GM12878 (cell line): ENCODE data around the gene SULT2B1. TPM values are rescaled to one million over a fixed set of nuclear protein-coding genes. Genes with fewer than 3 reads are reported as not detected.

Experiments used
- BMI1 ChIP-seq: fragments of 450-650 bp; IDR thresholded peaks from 2 replicates; pipeline ENCODE4 v1.6.1; 2016; ENCODE audit warnings: mild to moderate bottlenecking, moderate library complexity, borderline replicate concordance
- BRCA1 ChIP-seq: IDR thresholded peaks from 2 replicates; pipeline ENCODE4 v1.6.1; 2011; ENCODE audit warnings: low read depth, low read length, improper control_type of control experiment
- CBFB ChIP-seq: IDR thresholded peaks from 2 replicates; pipeline ENCODE4 v1.6.1; 2016; ENCODE audit warnings: antibody characterized with exemption, low read depth
- CREB1 ChIP-seq: IDR thresholded peaks from 2 replicates; pipeline ENCODE4 v1.6.1; 2012; ENCODE audit warnings: low read depth, mild to moderate bottlenecking, inconsistent platforms
- EED ChIP-seq: sonication (generic); IDR thresholded peaks from 2 replicates; pipeline ENCODE4 v1.6.1; 2016; ENCODE audit warnings: antibody characterized with exemption, low read depth
- ELK1 ChIP-seq: IDR thresholded peaks from 2 replicates; pipeline ENCODE4 v1.6.1; 2012; ENCODE audit warnings: low read depth, low read length, improper control_type of control experiment
- IKZF2 ChIP-seq, 2 experiments: fragments of 450-650 bp; IDR thresholded peaks; 2 replicates each; pipeline ENCODE4 v1.6.1; 2017; ENCODE audit warnings: mild to moderate bottlenecking in 2 of 2, moderate library complexity in 2 of 2
- JUND ChIP-seq: IDR thresholded peaks from 2 replicates; pipeline ENCODE4 v1.6.1; 2012; ENCODE audit warnings: low read depth, mild to moderate bottlenecking, low read length, improper control_type of control experiment, moderate library complexity
- LARP7 ChIP-seq: fragments of 450-650 bp; IDR thresholded peaks from 2 replicates; pipeline ENCODE4 v1.6.1; 2017; ENCODE audit warnings: mild to moderate bottlenecking
- MTA3 ChIP-seq: IDR thresholded peaks from 2 replicates; pipeline ENCODE4 v1.6.1; 2012; ENCODE audit warnings: low read length, inconsistent platforms, borderline replicate concordance
- MXI1 ChIP-seq: fragments of 150-350 bp; IDR thresholded peaks from 2 replicates; pipeline ENCODE4 v1.6.1; 2011; ENCODE audit warnings: low read depth, mild to moderate bottlenecking, inconsistent platforms, low read length, improper control_type of control experiment
- NFYB ChIP-seq: IDR thresholded peaks from 2 replicates; pipeline ENCODE4 v1.6.1; 2011; ENCODE audit warnings: low read depth, mild to moderate bottlenecking, low read length, improper control_type of control experiment, moderate library complexity; ENCODE audit not compliant: insufficient read depth
- NR2C1 ChIP-seq: fragments of 450-650 bp; IDR thresholded peaks from 2 replicates; pipeline ENCODE4 v1.6.1; 2017; ENCODE audit warnings: antibody characterized with exemption, mild to moderate bottlenecking, moderate library complexity
- NR2C2 ChIP-seq: IDR thresholded peaks from 2 replicates; pipeline ENCODE4 v1.6.1; 2011; ENCODE audit warnings: borderline replicate concordance, low read depth; ENCODE audit not compliant: control insufficient read depth, insufficient read length
- RCOR1 ChIP-seq: conservative IDR thresholded peaks from 2 replicates; pipeline ENCODE4 v1.6.1; 2012; ENCODE audit warnings: low read depth, low read length, improper control_type of control experiment
- SIN3A ChIP-seq: IDR thresholded peaks from 2 replicates; pipeline ENCODE4 v1.6.1; 2012; ENCODE audit warnings: low read depth, low read length, improper control_type of control experiment
- SIX5 ChIP-seq: IDR thresholded peaks from 2 replicates; pipeline ENCODE4 v1.6.1; 2011; ENCODE audit warnings: mild to moderate bottlenecking, low read depth, low read length, moderate library complexity; ENCODE audit not compliant: severe bottlenecking
- SMAD1 ChIP-seq: fragments of 450-650 bp; IDR thresholded peaks from 2 replicates; pipeline ENCODE4 v1.6.1; 2018; ENCODE audit warnings: mild to moderate bottlenecking, low read depth; ENCODE audit not compliant: partially characterized antibody
- SREBF1 ChIP-seq: IDR thresholded peaks from 2 replicates; pipeline ENCODE4 v1.6.1; 2012; ENCODE audit warnings: mild to moderate bottlenecking, low read length
- SREBF2 ChIP-seq: IDR thresholded peaks from 2 replicates; pipeline ENCODE4 v1.6.1; 2012; ENCODE audit warnings: mild to moderate bottlenecking, low read length
- TCF7 ChIP-seq: IDR thresholded peaks from 2 replicates; pipeline ENCODE4 v1.6.1; 2014; ENCODE audit warnings: antibody characterized with exemption, borderline replicate concordance
- ZNF217 ChIP-seq: fragments of 450-650 bp; IDR thresholded peaks from 2 replicates; pipeline ENCODE4 v1.6.1; 2017; ENCODE audit warnings: antibody characterized with exemption, mild to moderate bottlenecking
- ZSCAN29 ChIP-seq: fragments of 450-650 bp; IDR thresholded peaks from 2 replicates; pipeline ENCODE4 v1.6.1; 2017; ENCODE audit warnings: mild to moderate bottlenecking, moderate library complexity
- polyA plus RNA-seq, 11 experiments: library from polyadenylated mRNA; depleted of rRNA in 4 of 11; unstranded in 6 of 11; stranded (reverse) in 5 of 11; fragments of >200 nt; fragmentation: Nextera tagmentation in 4 of 11; fragmentation: Illumina TruSeq in 1 of 11; extraction: Ambion mirVana in 4 of 11; extraction: Trizol in 1 of 11; gene quantifications; 1 replicate in 1 of 11; 2 replicates in 10 of 11; pipeline versions ENCODE4 v1.2.1 to v1.2.3, GENCODE V29; 2011 to 2016; ENCODE audit warnings: inconsistent platforms in 2 of 11, missing spikeins in 2 of 11, low read depth in 1 of 11
- total RNA-seq, 4 experiments: library from RNA; depleted of rRNA in 3 of 4; stranded (reverse); fragments of >200 nt in 3 of 4; fragmentation: Illumina TruSeq in 1 of 4; extraction: Trizol in 1 of 4; gene quantifications; 2 replicates each; pipeline versions ENCODE4 v1.2.1 to v1.2.3, GENCODE V29; 2013 to 2021
- TF ChIP-seq, protein P1 (sequence below): IDR thresholded peaks from 2 replicates; pipeline ENCODE4 v1.6.1; 2011; ENCODE audit warnings: low read depth, mild to moderate bottlenecking, low read length, moderate library complexity, borderline replicate concordance; ENCODE audit errors: extremely low read depth

Gene SULT2B1
- total and polyA plus RNA-seq, 10 of the 15 experiments (the other 5 are each of a cell fraction or from before 2014, with no cell fraction given), result 0.11 to 0.14 TPM; not detected in 8

DNA sequence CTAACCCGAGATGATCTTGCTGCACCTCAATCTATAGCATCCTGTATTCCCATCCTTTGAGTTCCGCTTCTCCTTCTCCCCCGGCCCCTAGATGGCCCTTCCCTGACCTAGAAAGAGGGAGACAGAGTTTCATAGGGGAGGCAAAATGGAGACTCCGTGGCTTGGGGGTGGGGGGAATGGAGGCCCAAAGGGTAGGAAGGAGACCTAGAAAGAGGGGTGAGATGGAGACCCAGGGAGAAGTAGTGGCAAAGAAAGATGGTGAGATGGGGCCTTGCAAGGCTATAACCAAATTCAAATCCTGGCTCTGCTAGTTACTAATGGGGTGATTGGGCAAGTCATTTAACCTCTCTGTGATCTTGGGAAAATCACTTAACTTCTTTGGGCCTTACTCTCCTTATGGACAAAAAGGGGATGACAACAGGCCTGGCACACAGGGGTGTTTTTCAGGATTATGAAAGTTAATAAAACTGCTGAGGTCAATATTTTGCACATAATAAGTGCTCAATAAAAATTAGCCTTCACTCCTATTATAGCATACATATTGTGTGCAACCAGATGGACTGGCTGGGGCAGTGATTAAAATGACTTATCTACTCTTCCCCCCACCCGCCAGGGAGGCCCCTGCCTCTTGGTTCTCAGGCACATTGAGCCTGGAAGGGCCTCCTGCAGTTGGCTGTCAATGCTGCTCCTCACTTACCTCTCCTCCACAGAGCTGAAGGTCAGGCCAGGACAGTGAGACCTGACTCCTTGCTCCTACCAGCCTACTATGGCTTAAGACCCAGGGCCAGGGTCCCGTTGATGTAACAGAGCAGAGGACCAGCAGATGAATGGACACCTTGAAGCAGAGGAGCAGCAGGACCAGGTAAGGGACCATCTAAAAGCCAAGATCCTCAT is 68.0 kb downstream of the SULT2B1 start (continued):
- TF ChIP-seq BMI1 (no peak), ZSCAN29 (no peak), BRCA1 (no peak), IKZF2 (IDR thresholded peaks at IDR 0.05) (peak; percentile 20 to 39; a peak in 1 of 4 replicates), CREB1 (no peak), SREBF1 (no peak), TCF7 (no peak), ZNF217 (peak; percentile 80; the same call in 1 of the 2 replicates), EED (no peak), JUND (no peak), MTA3 (no peak), RCOR1 (0 out of 2 replicates have a peak, but pooled peaks have one; percentile 44), MXI1 (no peak), LARP7 (no peak), CBFB (no peak), NR2C2 (no peak), SIN3A (no peak), NR2C1 (no peak), SREBF2 (no peak), SIX5 (no peak), NFYB (0 out of 2 replicates have a peak, but pooled peaks have one; percentile 2), ELK1 (no peak), SMAD1 (peak; percentile 7)
- TF ChIP-seq, protein P1, sequence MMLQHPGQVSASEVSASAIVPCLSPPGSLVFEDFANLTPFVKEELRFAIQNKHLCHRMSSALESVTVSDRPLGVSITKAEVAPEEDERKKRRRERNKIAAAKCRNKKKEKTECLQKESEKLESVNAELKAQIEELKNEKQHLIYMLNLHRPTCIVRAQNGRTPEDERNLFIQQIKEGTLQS, result no peak
- TF ChIP-seq, all 136 proteins: peak for 8
